Lung (tissue), 12 donors: ENCODE results near the gene ABCB11. TPM values are rescaled to one million over a fixed set of nuclear protein-coding genes. Genes with fewer than 3 reads are reported as not detected.

ENCODE experiments used
- ATAC-seq: fragments of 200-7000 bp; cut with Tn5 transposase; one replicate; pipeline ENCODE4 v1.9.1; 2020; ENCODE audit warnings: moderate number of reproducible peaks; ENCODE audit not compliant: insufficient read depth, low FRiP score
- DNase-seq, 3 donors: peaks; one replicate each; pipeline ENCODE4 v3.0.0-alpha.2; 2013 to 2017
- H3K27ac ChIP-seq, 2 donors: one replicate each; pipeline ENCODE4 v1.5.1; 2013; ENCODE audit warnings: mild to moderate bottlenecking in 2 of 2, moderate library complexity in 2 of 2, control low read depth in 1 of 2, inconsistent platforms in 1 of 2, low read depth in 1 of 2, low read length in 1 of 2
- H3K27me3 ChIP-seq, 3 donors: one replicate each; pipeline ENCODE4 v1.5.1; 2013; ENCODE audit warnings: low read length in 2 of 3; ENCODE audit not compliant: control insufficient read depth in 3 of 3, insufficient read depth in 3 of 3
- H3K36me3 ChIP-seq, 4 donors: one replicate each; pipeline ENCODE4 v1.5.1; 2013; ENCODE audit warnings: low read length in 4 of 4, mild to moderate bottlenecking in 1 of 4, moderate library complexity in 1 of 4; ENCODE audit not compliant: control insufficient read depth in 4 of 4, insufficient read depth in 4 of 4
- H3K4me1 ChIP-seq, 5 donors: one replicate each; pipeline ENCODE4 v1.5.1; 2013; ENCODE audit warnings: low read length in 5 of 5, mild to moderate bottlenecking in 2 of 5, moderate library complexity in 1 of 5; ENCODE audit not compliant: control insufficient read depth in 5 of 5, insufficient read depth in 5 of 5
- H3K4me3 ChIP-seq: one replicate; pipeline ENCODE4 v1.5.1; 2013; ENCODE audit warnings: mild to moderate bottlenecking, control low read depth, moderate library complexity
- H3K9ac ChIP-seq, 2 donors: one replicate each; pipeline ENCODE4 v1.5.1; 2013; ENCODE audit warnings: low read length in 2 of 2, control low read depth in 1 of 2; ENCODE audit not compliant: insufficient read depth in 1 of 2
- H3K9me3 ChIP-seq, 4 donors: one replicate each; pipeline ENCODE4 v1.5.1; 2013; ENCODE audit warnings: low read length in 3 of 4, mild to moderate bottlenecking in 1 of 4, moderate library complexity in 1 of 4; ENCODE audit not compliant: control insufficient read depth in 4 of 4, insufficient read depth in 3 of 4
- WGBS, 2 donors: extraction: QIAGEN DNeasy Blood & Tissue Kit; methylation state at CpG; one replicate each; pipeline ENCODE4 v1.1.7; 2013; 5-methylcytosine and 5-hydroxymethylcytosine counted together
- polyA plus RNA-seq, 2 donors: library from polyadenylated mRNA; stranded (reverse); fragments of 200-250 nt; gene quantifications; one replicate each; pipeline ENCODE4 v1.2.1, GENCODE V29; 2013
- total RNA-seq, 2 donors: library from RNA; depleted of rRNA in 1 of 2; stranded (reverse); fragments of >200 nt in 1 of 2; gene quantifications; one replicate each; pipeline ENCODE4 v1.2.1, GENCODE V29; 2014 to 2021
- TF ChIP-seq, protein P1 (sequence below): IDR thresholded peaks from 2 replicates; pipeline ENCODE4 v1.5.1; 2012; ENCODE audit warnings: mild to moderate bottlenecking; ENCODE audit errors: control extremely low read depth, extremely low read depth
- donor health status: control.
- donor health status: control.
- donor health status: Bipolar disorder and iron deficiency.
- donor health status: healthy.
- donor health status: DM: yes; HTN: yes; CAD: no.

ABCB11 gene
- total and polyA plus RNA-seq, 4 donors, result 0.02 to 0.37 (median 0.09) TPM

DNA sequence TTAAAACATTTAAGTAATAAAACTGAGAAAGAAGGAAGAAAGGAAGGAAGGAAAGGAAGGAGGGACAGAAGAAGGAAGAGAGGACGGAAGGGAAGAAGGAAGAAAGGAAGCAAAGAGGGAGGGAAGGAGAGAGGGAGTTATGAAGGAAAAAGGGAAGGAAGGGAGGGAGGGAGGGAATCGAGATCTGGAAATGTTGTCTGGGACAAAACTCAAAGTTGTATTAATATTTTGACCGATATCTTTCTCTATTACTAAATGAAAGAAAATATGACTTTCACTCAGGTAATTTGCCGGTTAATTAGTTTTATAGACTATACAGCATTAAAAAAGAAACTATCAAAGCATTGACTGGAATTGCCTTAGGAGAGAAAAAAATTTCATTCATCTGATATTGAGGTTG is 85.6 kb downstream of the ABCB11 start:
- TF ChIP-seq, protein P1, sequence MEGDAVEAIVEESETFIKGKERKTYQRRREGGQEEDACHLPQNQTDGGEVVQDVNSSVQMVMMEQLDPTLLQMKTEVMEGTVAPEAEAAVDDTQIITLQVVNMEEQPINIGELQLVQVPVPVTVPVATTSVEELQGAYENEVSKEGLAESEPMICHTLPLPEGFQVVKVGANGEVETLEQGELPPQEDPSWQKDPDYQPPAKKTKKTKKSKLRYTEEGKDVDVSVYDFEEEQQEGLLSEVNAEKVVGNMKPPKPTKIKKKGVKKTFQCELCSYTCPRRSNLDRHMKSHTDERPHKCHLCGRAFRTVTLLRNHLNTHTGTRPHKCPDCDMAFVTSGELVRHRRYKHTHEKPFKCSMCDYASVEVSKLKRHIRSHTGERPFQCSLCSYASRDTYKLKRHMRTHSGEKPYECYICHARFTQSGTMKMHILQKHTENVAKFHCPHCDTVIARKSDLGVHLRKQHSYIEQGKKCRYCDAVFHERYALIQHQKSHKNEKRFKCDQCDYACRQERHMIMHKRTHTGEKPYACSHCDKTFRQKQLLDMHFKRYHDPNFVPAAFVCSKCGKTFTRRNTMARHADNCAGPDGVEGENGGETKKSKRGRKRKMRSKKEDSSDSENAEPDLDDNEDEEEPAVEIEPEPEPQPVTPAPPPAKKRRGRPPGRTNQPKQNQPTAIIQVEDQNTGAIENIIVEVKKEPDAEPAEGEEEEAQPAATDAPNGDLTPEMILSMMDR, result no peak

DNA sequence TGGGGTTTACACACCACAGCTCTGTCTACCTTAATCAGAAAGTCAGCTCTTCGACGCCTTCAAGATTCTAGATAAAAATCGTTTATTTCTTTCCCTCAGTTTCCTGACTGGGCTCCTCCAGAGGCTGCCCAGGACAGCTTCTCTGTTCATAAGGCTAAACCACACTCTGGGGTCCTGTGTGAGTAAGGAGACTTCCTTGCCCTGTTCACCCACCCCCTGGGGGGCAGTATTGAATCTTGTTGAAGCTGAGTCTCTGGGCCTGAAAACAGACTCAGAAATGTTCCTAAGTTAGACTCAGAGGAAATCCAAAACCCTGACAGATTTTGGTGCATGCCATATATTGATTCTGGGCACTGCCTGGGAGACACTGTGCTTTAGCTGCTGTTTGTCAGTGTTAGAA is 87.1 kb downstream of the ABCB11 start:
- no peak overlapping the region for H3K9ac ChIP-seq
- no peak overlapping the region for H3K4me3 ChIP-seq
- ATAC-seq (no peak), DNase-seq (no peak)
- TF ChIP-seq, protein P1, result no peak
- no peak overlapping the region for H3K27ac ChIP-seq
- no peaks in the 10 kb centered on the region for H3K36me3 ChIP-seq
- peaks cover 0 to 2% (median 0%) of the 10 kb centered on the region in 3 donors for H3K27me3 ChIP-seq
- H3K9me3 ChIP-seq, result no peaks in the 10 kb centered on the region
- WGBS, 2 donors, result 72 to 83% methylated on average over 3 of the region's 3 CpGs
- H3K4me1 ChIP-seq, result no peaks in the 10 kb centered on the region

More for the DNA sequence above, 85.6 kb downstream of the ABCB11 start:
- H3K27me3 ChIP-seq, result peaks cover 0 to 2% (median 0%) of the 10 kb centered on the region in 3 donors
- 30 to 55% methylated on average over 4 of the region's 4 CpGs for WGBS, 2 donors
- H3K36me3 ChIP-seq, result no peaks in the 10 kb centered on the region
- no peaks in the 10 kb centered on the region for H3K4me1 ChIP-seq
- no peaks in the 10 kb centered on the region for H3K9me3 ChIP-seq
- no peak overlapping the region for H3K9ac ChIP-seq
- no peak overlapping the region for H3K27ac ChIP-seq
- ATAC-seq (no peak), DNase-seq (no peak)
- no peak overlapping the region for H3K4me3 ChIP-seq

DNA sequence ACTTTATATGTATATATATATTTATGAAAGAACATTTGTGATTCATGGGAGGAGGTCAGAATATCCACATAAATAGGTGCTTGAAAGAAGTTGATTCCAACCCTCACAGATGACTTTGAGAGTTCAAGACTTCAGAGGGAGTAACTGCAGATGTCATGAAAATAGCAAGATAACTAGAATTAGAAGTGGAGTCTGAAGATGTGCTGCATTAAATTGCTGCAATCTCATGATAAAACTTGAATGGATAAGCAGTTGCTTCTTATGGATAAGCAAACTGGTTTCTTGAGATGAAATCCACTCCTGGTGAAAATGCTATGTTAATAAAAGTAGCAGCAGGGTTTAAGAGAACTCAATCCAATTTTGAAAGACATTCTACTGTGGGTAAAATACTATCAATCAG is 89.8 kb downstream of the ABCB11 start:
- Histone ChIP-seq H3K4me1 (no peaks in the 10 kb centered on the region), H3K4me3 (no peak overlapping the region), H3K27me3 (peaks cover 0 to 2% (median 0%) of the 10 kb centered on the region in 3 donors), H3K9ac (no peak overlapping the region), H3K27ac (no peak overlapping the region), H3K9me3 (no peaks in the 10 kb centered on the region), H3K36me3 (no peaks in the 10 kb centered on the region)
- TF ChIP-seq, protein P1, result no peak
- ATAC-seq (no peak), DNase-seq (no peak)

DNA sequence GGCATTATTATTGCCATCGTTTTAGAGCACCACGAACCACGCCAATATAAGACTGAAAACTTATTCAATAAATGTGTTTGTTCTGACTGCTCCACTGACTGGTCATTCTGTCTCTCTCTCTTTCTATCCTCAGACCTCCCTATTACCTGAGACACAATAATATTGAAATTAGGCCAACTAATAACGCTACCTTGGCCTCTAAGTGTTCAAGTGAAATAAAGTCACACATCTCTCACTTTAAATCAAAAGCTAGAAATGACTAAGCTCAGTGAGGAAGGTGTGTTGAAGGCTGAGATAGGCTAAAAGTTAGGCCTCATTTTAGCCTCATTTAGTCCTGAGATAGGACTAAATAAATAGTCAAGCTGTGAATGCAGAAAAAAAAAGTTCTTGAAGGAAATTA is 91.2 kb downstream of the ABCB11 start:
- 89 to 96% methylated on average over 4 of the region's 4 CpGs for whole genome bisulfite sequencing, 2 donors
- ATAC-seq, result no peak
- TF ChIP-seq, protein P1, result no peak
- no peak for DNase-seq
- Histone ChIP-seq H3K27me3 (no peaks in the 10 kb centered on the region), H3K36me3 (no peaks in the 10 kb centered on the region), H3K9me3 (no peaks in the 10 kb centered on the region), H3K4me3 (no peak overlapping the region), H3K9ac (no peak overlapping the region), H3K27ac (no peak overlapping the region), H3K4me1 (no peaks in the 10 kb centered on the region)
